DND-41 (cell line): ENCODE results near the gene NPHS2.

Source experiments
- ATAC-seq: fragments of 200-7000 bp; cut with Tn5 transposase; 3 replicates; pipeline ENCODE4 v1.9.1; 2021; ENCODE audit warnings: low read depth; ENCODE audit not compliant: insufficient read depth
- DNase-seq: peaks from one replicate; pipeline ENCODE4 v3.0.0-alpha.2; 2020
- H2AFZ ChIP-seq: 2 replicates; pipeline ENCODE4 v1.6.0; 2012; ENCODE audit warnings: low read depth, low read length
- H3K27ac ChIP-seq: 2 replicates; pipeline ENCODE4 v1.5.1; 2012; ENCODE audit warnings: low read length, inconsistent platforms
- H3K27me3 ChIP-seq: fragments of 200-600 bp; sonication (generic); 2 replicates; pipeline ENCODE4 v1.6.0; 2012; ENCODE audit warnings: low read length, mild to moderate bottlenecking, inconsistent platforms; ENCODE audit not compliant: insufficient read depth, poor library complexity
- H3K36me3 ChIP-seq: 2 replicates; pipeline ENCODE4 v1.5.1; 2012; ENCODE audit warnings: low read length, inconsistent platforms; ENCODE audit not compliant: insufficient read depth
- H3K4me1 ChIP-seq: 2 replicates; pipeline ENCODE4 v1.5.1; 2012; ENCODE audit warnings: mild to moderate bottlenecking, low read length; ENCODE audit not compliant: insufficient read depth
- H3K4me2 ChIP-seq: 2 replicates; pipeline ENCODE4 v1.6.0; 2012; ENCODE audit warnings: mild to moderate bottlenecking, moderate library complexity, low read length, inconsistent platforms; ENCODE audit not compliant: insufficient read depth
- H3K4me3 ChIP-seq, 2 experiments: fragments of 200-600 bp in 1 of 2; shearing (Covaris generic) in 1 of 2; 2 replicates each; pipeline ENCODE4 v1.5.1; 2012 to 2016; ENCODE audit warnings: inconsistent platforms in 2 of 2, low read length in 2 of 2, mild to moderate bottlenecking in 2 of 2, low read depth in 1 of 2, moderate library complexity in 1 of 2
- H3K79me2 ChIP-seq: 2 replicates; pipeline ENCODE4 v1.6.0; 2012; ENCODE audit warnings: low read length, inconsistent platforms; ENCODE audit not compliant: insufficient read depth
- H3K9ac ChIP-seq: 2 replicates; pipeline ENCODE4 v1.6.0; 2012; ENCODE audit warnings: low read depth, mild to moderate bottlenecking, inconsistent platforms, low read length, moderate library complexity
- H3K9me3 ChIP-seq: 2 replicates; pipeline ENCODE4 v1.5.1; 2012; ENCODE audit warnings: low read length, moderate library complexity, mild to moderate bottlenecking, inconsistent platforms; ENCODE audit not compliant: insufficient read depth, severe bottlenecking
- H4K20me1 ChIP-seq: 2 replicates; pipeline ENCODE4 v1.6.0; 2012; ENCODE audit warnings: low read length; ENCODE audit not compliant: insufficient read depth
- EZH2 ChIP-seq: IDR thresholded peaks from 3 replicates; pipeline ENCODE4 v1.6.1; 2012; ENCODE audit warnings: borderline replicate concordance, low read depth, mild to moderate bottlenecking, moderate library complexity, low read length, inconsistent platforms; ENCODE audit not compliant: severe bottlenecking
- TF ChIP-seq, protein P1 (sequence below): IDR thresholded peaks from 2 replicates; pipeline ENCODE4 v1.5.1; 2012; ENCODE audit warnings: borderline replicate concordance, low read length, moderate library complexity, mild to moderate bottlenecking; ENCODE audit not compliant: poor library complexity, severe bottlenecking; ENCODE audit errors: extremely low read depth

The NPHS2 gene

DNA sequence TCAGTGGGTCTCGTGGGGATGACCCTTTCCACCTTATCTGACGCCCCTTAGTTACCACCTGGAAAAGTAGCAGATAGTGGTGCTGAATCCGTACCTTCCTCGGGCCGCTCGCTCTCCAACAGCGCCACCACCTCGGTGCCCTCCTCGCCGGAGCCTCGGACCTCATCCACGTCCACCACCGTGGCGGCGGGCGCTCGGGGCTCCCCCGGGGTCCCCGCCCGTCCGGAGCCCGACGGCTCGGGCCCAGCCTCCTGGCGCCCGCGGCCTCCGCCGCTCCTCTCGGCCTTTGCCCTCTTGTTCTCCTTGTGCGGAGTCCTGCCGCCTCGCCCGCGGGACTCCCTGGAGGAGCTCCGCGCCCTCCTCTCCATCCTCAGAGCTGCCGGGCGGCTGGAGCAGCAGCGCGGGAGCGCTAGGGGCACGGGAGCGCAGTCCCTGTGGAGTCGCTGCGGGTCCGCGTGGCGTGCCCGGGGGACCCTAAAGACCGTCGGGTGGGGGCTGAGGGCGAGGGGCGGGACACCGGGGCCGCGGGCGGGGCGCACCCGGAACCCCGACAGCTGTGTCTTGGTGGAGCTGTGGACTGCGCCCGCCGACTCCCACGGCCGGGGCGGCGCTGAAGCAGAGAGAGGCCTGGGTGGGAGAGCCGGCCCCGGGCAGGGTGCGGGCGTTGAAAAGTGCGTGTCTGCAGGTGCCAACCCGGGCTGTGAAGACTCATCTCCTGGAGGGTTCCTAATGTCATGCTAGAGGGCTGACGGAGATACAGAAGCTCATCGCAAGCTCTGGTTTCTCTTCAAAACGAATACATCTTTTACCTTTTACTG is at the start of gene NPHS2:
TSS of gene NPHS2 (minus strand) at position 452 of the 818 bp plus-strand sequence. CDS start at position 368, 84 bp downstream.
- no peak for DNase-seq
- Histone ChIP-seq H3K9ac (no peak within 1 kb of the TSS), H4K20me1 (no peaks in the 10 kb centered on the region), H3K9me3 (no peaks in the 10 kb centered on the region), H3K79me2 (no peaks in the 10 kb centered on the region), H3K4me2 (no peak within 1 kb of the TSS), H3K27me3 (no peaks in the 10 kb centered on the region), H3K4me3 (no peak within 1 kb of the TSS), H2AFZ (no peak within 1 kb of the TSS), H3K27ac (no peak within 1 kb of the TSS), H3K36me3 (no peaks in the 10 kb centered on the region), H3K4me1 (no peaks in the 10 kb centered on the region)
- no peak for ATAC-seq
- no peak for TF ChIP-seq EZH2
- TF ChIP-seq, protein P1, sequence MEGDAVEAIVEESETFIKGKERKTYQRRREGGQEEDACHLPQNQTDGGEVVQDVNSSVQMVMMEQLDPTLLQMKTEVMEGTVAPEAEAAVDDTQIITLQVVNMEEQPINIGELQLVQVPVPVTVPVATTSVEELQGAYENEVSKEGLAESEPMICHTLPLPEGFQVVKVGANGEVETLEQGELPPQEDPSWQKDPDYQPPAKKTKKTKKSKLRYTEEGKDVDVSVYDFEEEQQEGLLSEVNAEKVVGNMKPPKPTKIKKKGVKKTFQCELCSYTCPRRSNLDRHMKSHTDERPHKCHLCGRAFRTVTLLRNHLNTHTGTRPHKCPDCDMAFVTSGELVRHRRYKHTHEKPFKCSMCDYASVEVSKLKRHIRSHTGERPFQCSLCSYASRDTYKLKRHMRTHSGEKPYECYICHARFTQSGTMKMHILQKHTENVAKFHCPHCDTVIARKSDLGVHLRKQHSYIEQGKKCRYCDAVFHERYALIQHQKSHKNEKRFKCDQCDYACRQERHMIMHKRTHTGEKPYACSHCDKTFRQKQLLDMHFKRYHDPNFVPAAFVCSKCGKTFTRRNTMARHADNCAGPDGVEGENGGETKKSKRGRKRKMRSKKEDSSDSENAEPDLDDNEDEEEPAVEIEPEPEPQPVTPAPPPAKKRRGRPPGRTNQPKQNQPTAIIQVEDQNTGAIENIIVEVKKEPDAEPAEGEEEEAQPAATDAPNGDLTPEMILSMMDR = no peak

DNA sequence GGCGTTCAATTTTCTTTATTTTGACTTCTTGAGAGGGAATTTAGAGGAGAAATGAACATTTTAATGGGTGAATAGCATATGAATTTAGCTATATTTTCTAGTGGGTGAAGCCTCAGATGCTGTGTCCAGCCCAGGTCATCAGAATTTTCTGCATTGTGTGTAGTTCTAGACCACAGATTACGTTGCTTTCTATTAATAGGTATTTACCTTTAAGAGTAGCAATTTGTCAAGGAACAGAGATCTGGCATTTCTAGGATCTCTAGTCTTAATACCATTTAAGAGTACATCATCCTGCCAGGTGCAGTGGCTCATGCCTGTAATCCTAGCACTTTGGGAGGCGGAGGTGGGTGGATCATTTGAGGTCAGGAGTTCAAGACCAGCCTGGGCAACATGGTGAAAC is 36.6 kb upstream of the NPHS2 start:
- H3K9ac ChIP-seq = no peak overlapping the region
- no peaks in the 10 kb centered on the region for H3K9me3 ChIP-seq
- H3K27ac ChIP-seq = no peak overlapping the region
- ATAC-seq (no peak), DNase-seq (no peak)
- no peak overlapping the region for H2AFZ ChIP-seq
- H3K27me3 ChIP-seq = peaks cover 11% of the 10 kb centered on the region
- no peaks in the 10 kb centered on the region for H4K20me1 ChIP-seq
- no peaks in the 10 kb centered on the region for H3K4me1 ChIP-seq
- H3K4me2 ChIP-seq = no peak overlapping the region
- TF ChIP-seq EZH2 = no peak
- TF ChIP-seq, protein P1 = no peak
- no peaks in the 10 kb centered on the region for H3K36me3 ChIP-seq
- H3K79me2 ChIP-seq = no peaks in the 10 kb centered on the region
- H3K4me3 ChIP-seq = no peak overlapping the region

DNA sequence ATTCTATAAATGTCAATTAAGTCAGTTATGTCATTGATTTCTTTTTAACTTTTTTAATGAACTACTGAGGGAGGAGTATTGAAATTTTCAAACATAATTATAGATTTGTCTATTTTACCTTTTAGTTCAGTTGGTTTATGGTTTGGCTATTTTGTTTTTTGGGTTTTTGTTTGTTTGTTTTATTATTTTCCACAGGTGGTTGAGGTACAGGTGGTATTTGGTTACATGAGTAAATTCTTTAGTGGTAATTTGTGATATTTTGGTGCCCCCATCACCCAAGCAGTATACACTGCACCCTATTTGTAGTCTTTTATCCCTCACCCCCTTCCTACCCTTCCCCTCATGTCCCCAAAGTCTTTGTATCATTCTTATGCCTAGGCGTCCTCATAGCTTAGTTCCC is 25.3 kb upstream of the NPHS2 start:
- ATAC-seq (no peak), DNase-seq (no peak)
- H3K9ac ChIP-seq = no peak overlapping the region
- H3K4me3 ChIP-seq = no peak overlapping the region
- no peaks in the 10 kb centered on the region for H3K79me2 ChIP-seq
- no peaks in the 10 kb centered on the region for H4K20me1 ChIP-seq
- peaks cover 5% of the 10 kb centered on the region for H3K27me3 ChIP-seq
- TF ChIP-seq, protein P1 = no peak
- no peak for TF ChIP-seq EZH2
- H3K36me3 ChIP-seq = no peaks in the 10 kb centered on the region
- H3K27ac ChIP-seq = no peak overlapping the region
- no peak overlapping the region for H3K4me2 ChIP-seq
- no peaks in the 10 kb centered on the region for H3K4me1 ChIP-seq
- no peaks in the 10 kb centered on the region for H3K9me3 ChIP-seq
- H2AFZ ChIP-seq = no peak overlapping the region
